GM23338 (cell line): ENCODE measurements around the gene DDC. TPM values are rescaled to one million over a fixed set of nuclear protein-coding genes. Genes with fewer than 3 reads are reported as not detected.

Source experiments
- ATAC-seq: fragments of 200-7000 bp; cut with Tn5 transposase; 3 replicates; pipeline ENCODE4 v1.9.1; 2020
- DNase-seq: peaks from one replicate; pipeline ENCODE4 v3.0.0-alpha.2; 2015; ENCODE audit warnings: low spot score
- H2AFZ ChIP-seq: fragments of 200-600 bp; sonication (generic); 2 replicates; pipeline ENCODE4 v1.8.0; 2016; ENCODE audit warnings: antibody characterized with exemption, mild to moderate bottlenecking, moderate library complexity
- H3F3A ChIP-seq: fragments of 200-600 bp; sonication (generic); replicated peaks from 2 replicates; pipeline ENCODE4 v1.8.0; 2017; ENCODE audit warnings: antibody characterized with exemption, mixed run types, low read depth
- H3K27ac ChIP-seq: fragments of 200-600 bp; sonication (generic); 2 replicates; pipeline ENCODE4 v1.6.1; 2016; ENCODE audit warnings: low read depth
- H3K27me3 ChIP-seq: fragments of 200-600 bp; sonication (generic); 2 replicates; pipeline ENCODE4 v1.8.0; 2016; ENCODE audit warnings: mild to moderate bottlenecking, mixed run types, moderate library complexity; ENCODE audit not compliant: insufficient read depth
- H3K36me3 ChIP-seq: fragments of 200-600 bp; sonication (generic); 2 replicates; pipeline ENCODE4 v1.8.0; 2016; ENCODE audit warnings: mild to moderate bottlenecking; ENCODE audit not compliant: insufficient read depth
- H3K4me1 ChIP-seq: fragments of 200-600 bp; sonication (generic); 2 replicates; pipeline ENCODE4 v1.8.0; 2016; ENCODE audit warnings: mild to moderate bottlenecking, moderate library complexity; ENCODE audit not compliant: insufficient read depth
- H3K4me2 ChIP-seq: fragments of 200-600 bp; sonication (generic); 2 replicates; pipeline ENCODE4 v1.7.1; 2017; ENCODE audit warnings: mixed run types
- H3K4me3 ChIP-seq: fragments of 200-600 bp; sonication (generic); 2 replicates; pipeline ENCODE4 v1.6.1; 2016; ENCODE audit warnings: mixed run types
- H3K79me2 ChIP-seq: fragments of 200-600 bp; sonication (generic); replicated peaks from 2 replicates; pipeline ENCODE4 v1.8.0; 2017; ENCODE audit warnings: mild to moderate bottlenecking; ENCODE audit not compliant: insufficient read depth
- H3K9me2 ChIP-seq: fragments of 200-600 bp; sonication (generic); 2 replicates; pipeline ENCODE4 v1.8.0; 2017; ENCODE audit not compliant: insufficient read depth
- H4K20me1 ChIP-seq: fragments of 200-600 bp; sonication (generic); replicated peaks from 2 replicates; pipeline ENCODE4 v1.8.0; 2017; ENCODE audit warnings: mild to moderate bottlenecking; ENCODE audit not compliant: insufficient read depth
- H3K27ac Mint-ChIP-seq: 2 replicates; pipeline ENCODE4 v1.8.0; 2020; ENCODE audit warnings: inconsistent platforms, mild to moderate bottlenecking, moderate library complexity, mixed read lengths
- H3K27me3 Mint-ChIP-seq: 3 replicates; pipeline ENCODE4 v1.8.0; 2022; ENCODE audit warnings: low read depth, mild to moderate bottlenecking, moderate library complexity, mixed read lengths, inconsistent platforms; ENCODE audit not compliant: insufficient read depth, poor library complexity
- H3K36me3 Mint-ChIP-seq: 3 replicates; pipeline ENCODE4 v1.8.0; 2021; ENCODE audit warnings: low read depth, mild to moderate bottlenecking, inconsistent platforms, moderate library complexity, mixed read lengths
- H3K4me1 Mint-ChIP-seq: 3 replicates; pipeline ENCODE4 v1.8.0; 2020; ENCODE audit warnings: mild to moderate bottlenecking, inconsistent platforms, mixed read lengths
- H3K4me3 Mint-ChIP-seq: 3 replicates; pipeline ENCODE4 v1.8.0; 2021; ENCODE audit warnings: moderate library complexity, mild to moderate bottlenecking, inconsistent platforms, mixed read lengths
- H3K9me3 Mint-ChIP-seq: 3 replicates; pipeline ENCODE4 v1.8.0; 2020; ENCODE audit warnings: moderate library complexity, mild to moderate bottlenecking, inconsistent platforms, mixed read lengths
- CREB1 ChIP-seq: fragments of 250-450 bp; sonication (Bioruptor Pico); IDR thresholded peaks from 2 replicates; pipeline ENCODE4 v1.5.0; 2020; ENCODE audit warnings: low read depth, mild to moderate bottlenecking, moderate library complexity
- CTCF ChIP-seq, 2 experiments: fragments of 200-600 bp in 1 of 2; sonication (generic) in 1 of 2; conservative IDR thresholded peaks; 2 replicates each; pipeline versions ENCODE4 v1.5.1 to v1.6.1; 2016 to 2017; ENCODE audit warnings: antibody characterized with exemption in 2 of 2, low read depth in 2 of 2, mild to moderate bottlenecking in 2 of 2, moderate library complexity in 1 of 2
- EZH2 ChIP-seq: fragments of 200-600 bp; sonication (generic); IDR thresholded peaks from one replicate; pipeline ENCODE4 v1.8.0; 2017; ENCODE audit warnings: antibody characterized with exemption, mild to moderate bottlenecking, low read depth; ENCODE audit not compliant: unreplicated experiment
- EZH2phosphoT487 ChIP-seq: fragments of 200-600 bp; sonication (generic); IDR thresholded peaks from one replicate; pipeline ENCODE4 v1.8.1; 2018; ENCODE audit warnings: antibody characterized with exemption; ENCODE audit not compliant: unreplicated experiment
- JUNB ChIP-seq: IDR thresholded peaks from one replicate; pipeline ENCODE4 v1.6.1; 2016; ENCODE audit warnings: antibody characterized with exemption; ENCODE audit not compliant: unreplicated experiment
- NANOG ChIP-seq: IDR thresholded peaks from 2 replicates; pipeline ENCODE4 v1.6.1; 2016; ENCODE audit warnings: antibody characterized with exemption, borderline replicate concordance
- POLR2AphosphoS5 ChIP-seq: IDR thresholded peaks from 2 replicates; pipeline ENCODE4 v1.6.1; 2016; ENCODE audit warnings: antibody characterized with exemption, low read depth
- STAT1 ChIP-seq: IDR thresholded peaks from one replicate; pipeline ENCODE4 v1.6.1; 2016; ENCODE audit warnings: antibody characterized with exemption; ENCODE audit not compliant: unreplicated experiment
- ZNF114 ChIP-seq: fragments of 250-450 bp; sonication (Bioruptor Pico); IDR thresholded peaks from 2 replicates; pipeline ENCODE4 v1.5.0; 2020; ENCODE audit warnings: mild to moderate bottlenecking, moderate library complexity
- ZNF331 ChIP-seq: fragments of 250-450 bp; sonication (Bioruptor Pico); IDR thresholded peaks from 2 replicates; pipeline ENCODE4 v1.5.0; 2020; ENCODE audit warnings: low read depth, mild to moderate bottlenecking, moderate library complexity
- polyA plus RNA-seq: library from polyadenylated mRNA; unstranded; fragments of >200 nt; fragmentation: Nextera tagmentation; extraction: Ambion mirVana; gene quantifications from 2 replicates; pipeline ENCODE4 v1.2.1, GENCODE V29; 2016
- total RNA-seq: library from RNA; depleted of rRNA; stranded (reverse); fragments of >200 nt; shearing (Covaris generic); gene quantifications from 2 replicates; pipeline ENCODE4 v1.2.3, GENCODE V29; 2014
- TF ChIP-seq, protein P1 (sequence below): fragments of 250-450 bp; sonication (Bioruptor Pico); IDR thresholded peaks from 2 replicates; pipeline ENCODE4 v1.5.0; 2020; ENCODE audit warnings: mild to moderate bottlenecking, moderate library complexity
- TF ChIP-seq, protein P2 (sequence below): IDR thresholded peaks from 2 replicates; pipeline ENCODE4 v1.6.1; 2016; ENCODE audit warnings: antibody characterized with exemption
- TF ChIP-seq, protein P3 (sequence below): IDR thresholded peaks from one replicate; pipeline ENCODE4 v1.6.1; 2018; ENCODE audit warnings: antibody characterized with exemption; ENCODE audit not compliant: unreplicated experiment

DDC gene
- total and polyA plus RNA-seq, 2 experiments from 2014 or later = not detected

DNA sequence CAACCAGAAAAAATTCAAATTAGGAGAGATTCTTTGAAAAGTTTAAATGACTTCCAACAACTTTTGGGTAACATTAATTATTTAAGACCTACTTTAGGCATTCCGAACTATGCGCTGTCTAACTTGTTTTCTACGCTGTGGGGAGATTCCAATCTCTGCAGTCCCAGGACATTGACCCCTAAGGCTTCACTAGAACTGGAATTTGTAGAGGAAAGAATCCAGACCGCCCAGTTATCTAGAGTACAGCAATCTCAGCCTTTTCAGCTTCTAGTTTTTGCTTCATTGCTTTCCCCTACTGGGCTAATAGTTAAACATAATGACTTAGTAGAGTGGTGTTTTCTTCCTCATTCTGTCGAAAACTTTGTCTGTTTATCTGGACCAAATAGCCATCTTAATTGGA, 14.9 kb upstream of the DDC start:
- Histone ChIP-seq H3K36me3 (peaks cover 9% of the 10 kb centered on the region; the same call in 1 of the 2 replicates), H3K9me2 (no peaks in the 10 kb centered on the region; the same call in 1 of the 2 replicates), H3K4me1 (no peaks in the 10 kb centered on the region), H3K27ac (no peak overlapping the region), H3K4me2 (no peak overlapping the region), H3F3A (no peaks in the 10 kb centered on the region), H3K79me2 (no peaks in the 10 kb centered on the region), H3K27me3 (no peaks in the 10 kb centered on the region), H2AFZ (no peak overlapping the region), H4K20me1 (no peaks in the 10 kb centered on the region), H3K4me3 (no peak overlapping the region)
- ATAC-seq = no peak
- H3K4me3 Mint-ChIP-seq = no peak overlapping the region
- H3K4me1 Mint-ChIP-seq = peaks cover 4% of the 10 kb centered on the region; the same call in 2 of the 3 replicates
- no peak overlapping the region for H3K27ac Mint-ChIP-seq
- peaks cover 39% of the 10 kb centered on the region for H3K36me3 Mint-ChIP-seq
- H3K27me3 Mint-ChIP-seq = peaks cover 7% of the 10 kb centered on the region
- peaks cover 63% of the 10 kb centered on the region for H3K9me3 Mint-ChIP-seq
- TF ChIP-seq, protein P1, sequence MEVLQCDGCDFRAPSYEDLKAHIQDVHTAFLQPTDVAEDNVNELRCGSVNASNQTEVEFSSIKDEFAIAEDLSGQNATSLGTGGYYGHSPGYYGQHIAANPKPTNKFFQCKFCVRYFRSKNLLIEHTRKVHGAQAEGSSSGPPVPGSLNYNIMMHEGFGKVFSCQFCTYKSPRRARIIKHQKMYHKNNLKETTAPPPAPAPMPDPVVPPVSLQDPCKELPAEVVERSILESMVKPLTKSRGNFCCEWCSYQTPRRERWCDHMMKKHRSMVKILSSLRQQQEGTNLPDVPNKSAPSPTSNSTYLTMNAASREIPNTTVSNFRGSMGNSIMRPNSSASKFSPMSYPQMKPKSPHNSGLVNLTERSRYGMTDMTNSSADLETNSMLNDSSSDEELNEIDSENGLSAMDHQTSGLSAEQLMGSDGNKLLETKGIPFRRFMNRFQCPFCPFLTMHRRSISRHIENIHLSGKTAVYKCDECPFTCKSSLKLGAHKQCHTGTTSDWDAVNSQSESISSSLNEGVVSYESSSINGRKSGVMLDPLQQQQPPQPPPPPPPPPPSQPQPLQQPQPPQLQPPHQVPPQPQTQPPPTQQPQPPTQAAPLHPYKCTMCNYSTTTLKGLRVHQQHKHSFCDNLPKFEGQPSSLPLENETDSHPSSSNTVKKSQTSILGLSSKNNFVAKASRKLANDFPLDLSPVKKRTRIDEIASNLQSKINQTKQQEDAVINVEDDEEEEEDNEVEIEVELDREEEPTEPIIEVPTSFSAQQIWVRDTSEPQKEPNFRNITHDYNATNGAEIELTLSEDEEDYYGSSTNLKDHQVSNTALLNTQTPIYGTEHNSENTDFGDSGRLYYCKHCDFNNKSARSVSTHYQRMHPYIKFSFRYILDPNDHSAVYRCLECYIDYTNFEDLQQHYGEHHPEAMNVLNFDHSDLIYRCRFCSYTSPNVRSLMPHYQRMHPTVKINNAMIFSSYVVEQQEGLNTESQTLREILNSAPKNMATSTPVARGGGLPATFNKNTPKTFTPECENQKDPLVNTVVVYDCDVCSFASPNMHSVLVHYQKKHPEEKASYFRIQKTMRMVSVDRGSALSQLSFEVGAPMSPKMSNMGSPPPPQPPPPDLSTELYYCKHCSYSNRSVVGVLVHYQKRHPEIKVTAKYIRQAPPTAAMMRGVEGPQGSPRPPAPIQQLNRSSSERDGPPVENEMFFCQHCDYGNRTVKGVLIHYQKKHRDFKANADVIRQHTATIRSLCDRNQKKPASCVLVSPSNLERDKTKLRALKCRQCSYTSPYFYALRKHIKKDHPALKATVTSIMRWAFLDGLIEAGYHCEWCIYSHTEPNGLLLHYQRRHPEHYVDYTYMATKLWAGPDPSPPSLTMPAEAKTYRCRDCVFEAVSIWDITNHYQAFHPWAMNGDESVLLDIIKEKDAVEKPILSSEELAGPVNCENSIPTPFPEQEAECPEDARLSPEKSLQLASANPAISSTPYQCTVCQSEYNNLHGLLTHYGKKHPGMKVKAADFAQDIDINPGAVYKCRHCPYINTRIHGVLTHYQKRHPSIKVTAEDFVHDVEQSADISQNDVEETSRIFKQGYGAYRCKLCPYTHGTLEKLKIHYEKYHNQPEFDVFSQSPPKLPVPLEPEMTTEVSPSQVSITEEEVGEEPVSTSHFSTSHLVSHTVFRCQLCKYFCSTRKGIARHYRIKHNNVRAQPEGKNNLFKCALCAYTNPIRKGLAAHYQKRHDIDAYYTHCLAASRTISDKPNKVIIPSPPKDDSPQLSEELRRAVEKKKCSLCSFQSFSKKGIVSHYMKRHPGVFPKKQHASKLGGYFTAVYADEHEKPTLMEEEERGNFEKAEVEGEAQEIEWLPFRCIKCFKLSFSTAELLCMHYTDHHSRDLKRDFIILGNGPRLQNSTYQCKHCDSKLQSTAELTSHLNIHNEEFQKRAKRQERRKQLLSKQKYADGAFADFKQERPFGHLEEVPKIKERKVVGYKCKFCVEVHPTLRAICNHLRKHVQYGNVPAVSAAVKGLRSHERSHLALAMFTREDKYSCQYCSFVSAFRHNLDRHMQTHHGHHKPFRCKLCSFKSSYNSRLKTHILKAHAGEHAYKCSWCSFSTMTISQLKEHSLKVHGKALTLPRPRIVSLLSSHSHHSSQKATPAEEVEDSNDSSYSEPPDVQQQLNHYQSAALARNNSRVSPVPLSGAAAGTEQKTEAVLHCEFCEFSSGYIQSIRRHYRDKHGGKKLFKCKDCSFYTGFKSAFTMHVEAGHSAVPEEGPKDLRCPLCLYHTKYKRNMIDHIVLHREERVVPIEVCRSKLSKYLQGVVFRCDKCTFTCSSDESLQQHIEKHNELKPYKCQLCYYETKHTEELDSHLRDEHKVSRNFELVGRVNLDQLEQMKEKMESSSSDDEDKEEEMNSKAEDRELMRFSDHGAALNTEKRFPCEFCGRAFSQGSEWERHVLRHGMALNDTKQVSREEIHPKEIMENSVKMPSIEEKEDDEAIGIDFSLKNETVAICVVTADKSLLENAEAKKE (CRISPR knock-in tag) = no peak
- TF ChIP-seq CTCF (conservative IDR thresholded peaks at IDR 0.05; ENCODE audit: low read depth in 2 of 2) = no peak
- TF ChIP-seq POLR2AphosphoS5 = no peak
- no peak for TF ChIP-seq ZNF114 (CRISPR knock-in tag)
- no peak for TF ChIP-seq CREB1 (CRISPR knock-in tag)
- no peak for TF ChIP-seq NANOG
- TF ChIP-seq, protein P2, sequence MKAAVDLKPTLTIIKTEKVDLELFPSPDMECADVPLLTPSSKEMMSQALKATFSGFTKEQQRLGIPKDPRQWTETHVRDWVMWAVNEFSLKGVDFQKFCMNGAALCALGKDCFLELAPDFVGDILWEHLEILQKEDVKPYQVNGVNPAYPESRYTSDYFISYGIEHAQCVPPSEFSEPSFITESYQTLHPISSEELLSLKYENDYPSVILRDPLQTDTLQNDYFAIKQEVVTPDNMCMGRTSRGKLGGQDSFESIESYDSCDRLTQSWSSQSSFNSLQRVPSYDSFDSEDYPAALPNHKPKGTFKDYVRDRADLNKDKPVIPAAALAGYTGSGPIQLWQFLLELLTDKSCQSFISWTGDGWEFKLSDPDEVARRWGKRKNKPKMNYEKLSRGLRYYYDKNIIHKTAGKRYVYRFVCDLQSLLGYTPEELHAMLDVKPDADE = no peak
- TF ChIP-seq EZH2phosphoT487 = no peak
- no peak for TF ChIP-seq STAT1
- TF ChIP-seq, protein P3, sequence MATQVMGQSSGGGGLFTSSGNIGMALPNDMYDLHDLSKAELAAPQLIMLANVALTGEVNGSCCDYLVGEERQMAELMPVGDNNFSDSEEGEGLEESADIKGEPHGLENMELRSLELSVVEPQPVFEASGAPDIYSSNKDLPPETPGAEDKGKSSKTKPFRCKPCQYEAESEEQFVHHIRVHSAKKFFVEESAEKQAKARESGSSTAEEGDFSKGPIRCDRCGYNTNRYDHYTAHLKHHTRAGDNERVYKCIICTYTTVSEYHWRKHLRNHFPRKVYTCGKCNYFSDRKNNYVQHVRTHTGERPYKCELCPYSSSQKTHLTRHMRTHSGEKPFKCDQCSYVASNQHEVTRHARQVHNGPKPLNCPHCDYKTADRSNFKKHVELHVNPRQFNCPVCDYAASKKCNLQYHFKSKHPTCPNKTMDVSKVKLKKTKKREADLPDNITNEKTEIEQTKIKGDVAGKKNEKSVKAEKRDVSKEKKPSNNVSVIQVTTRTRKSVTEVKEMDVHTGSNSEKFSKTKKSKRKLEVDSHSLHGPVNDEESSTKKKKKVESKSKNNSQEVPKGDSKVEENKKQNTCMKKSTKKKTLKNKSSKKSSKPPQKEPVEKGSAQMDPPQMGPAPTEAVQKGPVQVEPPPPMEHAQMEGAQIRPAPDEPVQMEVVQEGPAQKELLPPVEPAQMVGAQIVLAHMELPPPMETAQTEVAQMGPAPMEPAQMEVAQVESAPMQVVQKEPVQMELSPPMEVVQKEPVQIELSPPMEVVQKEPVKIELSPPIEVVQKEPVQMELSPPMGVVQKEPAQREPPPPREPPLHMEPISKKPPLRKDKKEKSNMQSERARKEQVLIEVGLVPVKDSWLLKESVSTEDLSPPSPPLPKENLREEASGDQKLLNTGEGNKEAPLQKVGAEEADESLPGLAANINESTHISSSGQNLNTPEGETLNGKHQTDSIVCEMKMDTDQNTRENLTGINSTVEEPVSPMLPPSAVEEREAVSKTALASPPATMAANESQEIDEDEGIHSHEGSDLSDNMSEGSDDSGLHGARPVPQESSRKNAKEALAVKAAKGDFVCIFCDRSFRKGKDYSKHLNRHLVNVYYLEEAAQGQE = no peak
- no peak for TF ChIP-seq ZNF331
- no peak for TF ChIP-seq EZH2
- TF ChIP-seq JUNB = no peak
- DNase-seq = no peak
